Liver (tissue), 9 donors: Measurements from ENCODE around the gene MGAT5. TPM values are rescaled to one million over a fixed set of nuclear protein-coding genes. Genes with fewer than 3 reads are reported as not detected.
A peak's percentile ranks its signal among the peaks of the same experiment; 100 is the strongest.

Experiments
- DNase-seq: peaks from one replicate; pipeline ENCODE4 v3.0.0-alpha.2; 2017; ENCODE audit warnings: low spot score
- H3K27ac ChIP-seq, 2 donors: one replicate each; pipeline ENCODE4 v1.7.0; 2013; ENCODE audit warnings: inconsistent platforms in 2 of 2, low read length in 2 of 2, control low read depth in 1 of 2, low read depth in 1 of 2, mild to moderate bottlenecking in 1 of 2
- H3K27me3 ChIP-seq, 4 donors: one replicate each; pipeline versions ENCODE4 v1.6.1 to v1.7.0; 2013; ENCODE audit warnings: low read length in 3 of 4, inconsistent platforms in 1 of 4, mild to moderate bottlenecking in 1 of 4, moderate library complexity in 1 of 4; ENCODE audit not compliant: control insufficient read depth in 4 of 4, insufficient read depth in 4 of 4
- H3K36me3 ChIP-seq, 4 donors: one replicate each; pipeline versions ENCODE4 v1.6.1 to v1.7.0; 2013; ENCODE audit warnings: low read length in 3 of 4, mild to moderate bottlenecking in 3 of 4, low read depth in 1 of 4, moderate library complexity in 1 of 4; ENCODE audit not compliant: control insufficient read depth in 4 of 4, insufficient read depth in 3 of 4
- H3K4me1 ChIP-seq, 4 donors: one replicate each; pipeline versions ENCODE4 v1.6.1 to v1.7.0; 2013; ENCODE audit warnings: low read length in 3 of 4, mild to moderate bottlenecking in 3 of 4, moderate library complexity in 1 of 4; ENCODE audit not compliant: control insufficient read depth in 4 of 4, insufficient read depth in 4 of 4
- H3K4me3 ChIP-seq, 3 donors: one replicate each; pipeline versions ENCODE4 v1.6.1 to v1.7.0; 2013; ENCODE audit warnings: low read length in 3 of 3, control low read depth in 1 of 3, low read depth in 1 of 3, mild to moderate bottlenecking in 1 of 3
- H3K9ac ChIP-seq, 2 donors: one replicate each; pipeline ENCODE4 v1.7.0; 2013; ENCODE audit warnings: low read length in 2 of 2, mild to moderate bottlenecking in 2 of 2, moderate library complexity in 2 of 2, control low read depth in 1 of 2, low read depth in 1 of 2
- H3K9me3 ChIP-seq, 4 donors: one replicate each; pipeline versions ENCODE4 v1.6.1 to v1.7.0; 2013; ENCODE audit warnings: low read length in 3 of 4; ENCODE audit not compliant: control insufficient read depth in 4 of 4
- ATF3 ChIP-seq: IDR thresholded peaks from 2 replicates; pipeline ENCODE4 v1.6.1; 2016; ENCODE audit warnings: antibody characterized with exemption
- EGR1 ChIP-seq, 2 donors: IDR thresholded peaks; 2 replicates each; pipeline ENCODE4 v1.6.1; 2016 to 2018; ENCODE audit warnings: antibody characterized with exemption in 2 of 2, low read depth in 2 of 2
- FOXA1 ChIP-seq: IDR thresholded peaks from 2 replicates; pipeline ENCODE4 v1.6.1; 2016; ENCODE audit warnings: antibody characterized with exemption
- FOXA2 ChIP-seq: IDR thresholded peaks from 2 replicates; pipeline ENCODE4 v1.6.1; 2016; ENCODE audit warnings: antibody characterized with exemption
- GABPA ChIP-seq, 2 donors: IDR thresholded peaks in 1 of 2; conservative IDR thresholded peaks in 1 of 2; 2 replicates each; pipeline ENCODE4 v1.6.1; 2016; ENCODE audit warnings: antibody characterized with exemption in 2 of 2, mild to moderate bottlenecking in 1 of 2, moderate library complexity in 1 of 2
- HNF4A ChIP-seq, 2 donors: conservative IDR thresholded peaks; 2 replicates each; pipeline ENCODE4 v1.6.1; 2016; ENCODE audit warnings: antibody characterized with exemption in 2 of 2, mild to moderate bottlenecking in 2 of 2
- HNF4G ChIP-seq: IDR thresholded peaks from 2 replicates; pipeline ENCODE4 v1.6.1; 2016; ENCODE audit warnings: antibody characterized with exemption
- MAX ChIP-seq: IDR thresholded peaks from 2 replicates; pipeline ENCODE4 v1.6.1; 2016; ENCODE audit warnings: antibody characterized with exemption
- NR2F2 ChIP-seq: IDR thresholded peaks from 2 replicates; pipeline ENCODE4 v1.6.1; 2016; ENCODE audit warnings: antibody characterized with exemption
- RAD21 ChIP-seq, 2 donors: IDR thresholded peaks; 2 replicates each; pipeline ENCODE4 v1.6.1; 2016; ENCODE audit warnings: antibody characterized with exemption in 2 of 2, mild to moderate bottlenecking in 2 of 2
- RXRA ChIP-seq, 2 donors: IDR thresholded peaks; 2 replicates each; pipeline ENCODE4 v1.6.1; 2017 to 2018; ENCODE audit warnings: antibody characterized with exemption in 2 of 2, mild to moderate bottlenecking in 1 of 2
- TAF1 ChIP-seq: conservative IDR thresholded peaks from 2 replicates; pipeline ENCODE4 v1.6.1; 2016; ENCODE audit warnings: antibody characterized with exemption, mild to moderate bottlenecking
- YY1 ChIP-seq: IDR thresholded peaks from 2 replicates; pipeline ENCODE4 v1.6.1; 2016; ENCODE audit warnings: antibody characterized with exemption, mild to moderate bottlenecking
- WGBS: extraction: QIAGEN DNeasy Blood & Tissue Kit; methylation state at CpG from one replicate; pipeline ENCODE4 v1.1.7; 2013; 5-methylcytosine and 5-hydroxymethylcytosine counted together
- polyA plus RNA-seq, 2 donors: library from polyadenylated mRNA; stranded (reverse) in 1 of 2; unstranded in 1 of 2; fragments of 200-250 nt in 1 of 2; fragments of >200 nt in 1 of 2; fragmentation: Nextera tagmentation in 1 of 2; extraction: Ambion mirVana in 1 of 2; gene quantifications; one replicate each; pipeline versions ENCODE4 v1.2.1 to v1.2.3, GENCODE V29; 2013 to 2015
- total RNA-seq, 2 donors: library from RNA; depleted of rRNA; stranded (reverse); fragments of >200 nt; gene quantifications; one replicate each; pipeline ENCODE4 v1.2.3, GENCODE V29; 2014
- TF ChIP-seq, protein P1 (sequence below): fragments of 150-350 bp; IDR thresholded peaks from 2 replicates; pipeline ENCODE4 v1.5.1; 2017; ENCODE audit warnings: improper control_type of control experiment, low read depth, low read length; ENCODE audit not compliant: missing input control
- TF ChIP-seq, protein P2 (sequence below): IDR thresholded peaks from 2 replicates; pipeline ENCODE4 v1.6.1; 2016; ENCODE audit warnings: antibody characterized with exemption, mild to moderate bottlenecking
- TF ChIP-seq, protein P3 (sequence below): IDR thresholded peaks from 2 replicates; pipeline ENCODE4 v1.6.1; 2016; ENCODE audit warnings: antibody characterized with exemption
- donor health status: healthy.
- donor health status: healthy.
- donor health status: healthy.
- donor health status: healthy.
- donor health status: healthy.

Gene MGAT5
- total and polyA plus RNA-seq, 4 donors, result 1.8 to 12.7 (median 5.6) TPM

GRCh38 chr2:134491771-134492441 lies 238.0 kb downstream of the MGAT5 start:
- DNase-seq, result no peak
- WGBS, result 32% methylated on average over 9 of the region's 9 CpGs
- TF ChIP-seq RAD21 (IDR thresholded peaks at IDR 0.05) (peak; percentile 41 to 57), YY1 (no peak), RXRA (IDR thresholded peaks at IDR 0.05) (no peak)
- TF ChIP-seq, protein P1, sequence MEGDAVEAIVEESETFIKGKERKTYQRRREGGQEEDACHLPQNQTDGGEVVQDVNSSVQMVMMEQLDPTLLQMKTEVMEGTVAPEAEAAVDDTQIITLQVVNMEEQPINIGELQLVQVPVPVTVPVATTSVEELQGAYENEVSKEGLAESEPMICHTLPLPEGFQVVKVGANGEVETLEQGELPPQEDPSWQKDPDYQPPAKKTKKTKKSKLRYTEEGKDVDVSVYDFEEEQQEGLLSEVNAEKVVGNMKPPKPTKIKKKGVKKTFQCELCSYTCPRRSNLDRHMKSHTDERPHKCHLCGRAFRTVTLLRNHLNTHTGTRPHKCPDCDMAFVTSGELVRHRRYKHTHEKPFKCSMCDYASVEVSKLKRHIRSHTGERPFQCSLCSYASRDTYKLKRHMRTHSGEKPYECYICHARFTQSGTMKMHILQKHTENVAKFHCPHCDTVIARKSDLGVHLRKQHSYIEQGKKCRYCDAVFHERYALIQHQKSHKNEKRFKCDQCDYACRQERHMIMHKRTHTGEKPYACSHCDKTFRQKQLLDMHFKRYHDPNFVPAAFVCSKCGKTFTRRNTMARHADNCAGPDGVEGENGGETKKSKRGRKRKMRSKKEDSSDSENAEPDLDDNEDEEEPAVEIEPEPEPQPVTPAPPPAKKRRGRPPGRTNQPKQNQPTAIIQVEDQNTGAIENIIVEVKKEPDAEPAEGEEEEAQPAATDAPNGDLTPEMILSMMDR, result peak; percentile 26
- TF ChIP-seq, protein P2, sequence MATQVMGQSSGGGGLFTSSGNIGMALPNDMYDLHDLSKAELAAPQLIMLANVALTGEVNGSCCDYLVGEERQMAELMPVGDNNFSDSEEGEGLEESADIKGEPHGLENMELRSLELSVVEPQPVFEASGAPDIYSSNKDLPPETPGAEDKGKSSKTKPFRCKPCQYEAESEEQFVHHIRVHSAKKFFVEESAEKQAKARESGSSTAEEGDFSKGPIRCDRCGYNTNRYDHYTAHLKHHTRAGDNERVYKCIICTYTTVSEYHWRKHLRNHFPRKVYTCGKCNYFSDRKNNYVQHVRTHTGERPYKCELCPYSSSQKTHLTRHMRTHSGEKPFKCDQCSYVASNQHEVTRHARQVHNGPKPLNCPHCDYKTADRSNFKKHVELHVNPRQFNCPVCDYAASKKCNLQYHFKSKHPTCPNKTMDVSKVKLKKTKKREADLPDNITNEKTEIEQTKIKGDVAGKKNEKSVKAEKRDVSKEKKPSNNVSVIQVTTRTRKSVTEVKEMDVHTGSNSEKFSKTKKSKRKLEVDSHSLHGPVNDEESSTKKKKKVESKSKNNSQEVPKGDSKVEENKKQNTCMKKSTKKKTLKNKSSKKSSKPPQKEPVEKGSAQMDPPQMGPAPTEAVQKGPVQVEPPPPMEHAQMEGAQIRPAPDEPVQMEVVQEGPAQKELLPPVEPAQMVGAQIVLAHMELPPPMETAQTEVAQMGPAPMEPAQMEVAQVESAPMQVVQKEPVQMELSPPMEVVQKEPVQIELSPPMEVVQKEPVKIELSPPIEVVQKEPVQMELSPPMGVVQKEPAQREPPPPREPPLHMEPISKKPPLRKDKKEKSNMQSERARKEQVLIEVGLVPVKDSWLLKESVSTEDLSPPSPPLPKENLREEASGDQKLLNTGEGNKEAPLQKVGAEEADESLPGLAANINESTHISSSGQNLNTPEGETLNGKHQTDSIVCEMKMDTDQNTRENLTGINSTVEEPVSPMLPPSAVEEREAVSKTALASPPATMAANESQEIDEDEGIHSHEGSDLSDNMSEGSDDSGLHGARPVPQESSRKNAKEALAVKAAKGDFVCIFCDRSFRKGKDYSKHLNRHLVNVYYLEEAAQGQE, result no peak

GRCh38 chr2:134493797-134494196 lies 239.9 kb downstream of the MGAT5 start:
- peak; percentile 1 for DNase-seq
- Histone ChIP-seq H3K4me1 (peaks cover 0 to 4% (median 0%) of the 10 kb centered on the region in 4 donors), H3K9ac (no peak overlapping the region), H3K36me3 (no peaks in the 10 kb centered on the region), H3K27ac (no peak overlapping the region), H3K27me3 (peaks cover 0 to 5% (median 1%) of the 10 kb centered on the region in 4 donors), H3K9me3 (no peaks in the 10 kb centered on the region), H3K4me3 (no peak overlapping the region)
- WGBS, result 82% methylated on average over 4 of the region's 4 CpGs
- TF ChIP-seq, protein P1, result no peak
- TF ChIP-seq ATF3, result no peak
- TF ChIP-seq EGR1 (IDR thresholded peaks at IDR 0.05; ENCODE audit: low read depth in 2 of 2), result no peak
- no peak for TF ChIP-seq TAF1
- TF ChIP-seq GABPA (IDR thresholded peaks at IDR 0.05 in 1 of 2, conservative IDR thresholded peaks at IDR 0.05 in 1 of 2), result no peak
- no peak for TF ChIP-seq HNF4G
- TF ChIP-seq RXRA (IDR thresholded peaks at IDR 0.05), result no peak
- TF ChIP-seq FOXA1, result no peak
- TF ChIP-seq YY1, result no peak
- TF ChIP-seq, protein P3, sequence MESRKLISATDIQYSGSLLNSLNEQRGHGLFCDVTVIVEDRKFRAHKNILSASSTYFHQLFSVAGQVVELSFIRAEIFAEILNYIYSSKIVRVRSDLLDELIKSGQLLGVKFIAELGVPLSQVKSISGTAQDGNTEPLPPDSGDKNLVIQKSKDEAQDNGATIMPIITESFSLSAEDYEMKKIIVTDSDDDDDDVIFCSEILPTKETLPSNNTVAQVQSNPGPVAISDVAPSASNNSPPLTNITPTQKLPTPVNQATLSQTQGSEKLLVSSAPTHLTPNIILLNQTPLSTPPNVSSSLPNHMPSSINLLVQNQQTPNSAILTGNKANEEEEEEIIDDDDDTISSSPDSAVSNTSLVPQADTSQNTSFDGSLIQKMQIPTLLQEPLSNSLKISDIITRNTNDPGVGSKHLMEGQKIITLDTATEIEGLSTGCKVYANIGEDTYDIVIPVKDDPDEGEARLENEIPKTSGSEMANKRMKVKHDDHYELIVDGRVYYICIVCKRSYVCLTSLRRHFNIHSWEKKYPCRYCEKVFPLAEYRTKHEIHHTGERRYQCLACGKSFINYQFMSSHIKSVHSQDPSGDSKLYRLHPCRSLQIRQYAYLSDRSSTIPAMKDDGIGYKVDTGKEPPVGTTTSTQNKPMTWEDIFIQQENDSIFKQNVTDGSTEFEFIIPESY, result no peak
- TF ChIP-seq MAX, result no peak
- TF ChIP-seq FOXA2, result no peak
- TF ChIP-seq RAD21 (IDR thresholded peaks at IDR 0.05), result no peak
- no peak for TF ChIP-seq NR2F2
- TF ChIP-seq HNF4A (conservative IDR thresholded peaks at IDR 0.05), result no peak
- TF ChIP-seq, protein P2, result no peak

More at GRCh38 chr2:134491771-134492441, 238.0 kb downstream of the MGAT5 start:
- H3K4me3 ChIP-seq, result no peak overlapping the region
- peaks cover 0 to 5% (median 1%) of the 10 kb centered on the region in 4 donors for H3K27me3 ChIP-seq
- no peaks in the 10 kb centered on the region for H3K9me3 ChIP-seq
- H3K27ac ChIP-seq, result no peak overlapping the region
- no peak overlapping the region for H3K9ac ChIP-seq
- peaks cover 0 to 4% (median 0%) of the 10 kb centered on the region in 4 donors for H3K4me1 ChIP-seq
- H3K36me3 ChIP-seq, result no peaks in the 10 kb centered on the region
